Activated B cell treated with CpG ODN at 0.5 μM for 24 hours (primary cell): ENCODE results near the gene RYR2. TPM values are rescaled to one million over a fixed set of nuclear protein-coding genes. Genes with fewer than 3 reads are reported as not detected.

Experiments used
- ATAC-seq: fragments of 200-7000 bp; cut with Tn5 transposase; one replicate; pipeline ENCODE4 v1.10.0; 2021; ENCODE audit warnings: low read depth, mild to moderate bottlenecking, moderate library complexity
- CTCF ChIA-PET: fragments of 350-600 bp; sonication (Branson Sonifier 250); formaldehyde crosslinking; loops from one replicate; lab custom pipeline; 2021; ENCODE audit warnings: antibody characterized with exemption; lab: Charles Lee
- POLR2A ChIA-PET: fragments of 350-600 bp; sonication (Branson Sonifier 250); formaldehyde crosslinking; loops from one replicate; lab custom pipeline; 2021; ENCODE audit warnings: antibody characterized with exemption; lab: Charles Lee
- DNase-seq: peaks from one replicate; pipeline ENCODE4 v3.0.0; 2022
- H3K27ac Mint-ChIP-seq: one replicate; pipeline ENCODE4 v1.8.0; 2020; ENCODE audit warnings: mixed read lengths
- H3K27me3 Mint-ChIP-seq: one replicate; pipeline ENCODE4 v1.8.0; 2021; ENCODE audit warnings: mixed read lengths
- H3K36me3 Mint-ChIP-seq: one replicate; pipeline ENCODE4 v1.8.0; 2021; ENCODE audit warnings: low read depth, mixed read lengths
- H3K4me1 Mint-ChIP-seq: one replicate; pipeline ENCODE4 v1.8.0; 2021; ENCODE audit warnings: mixed read lengths
- H3K4me3 Mint-ChIP-seq: one replicate; pipeline ENCODE4 v1.8.0; 2020; ENCODE audit warnings: mild to moderate bottlenecking, mixed read lengths
- H3K9me3 Mint-ChIP-seq: one replicate; pipeline ENCODE4 v1.8.0; 2020; ENCODE audit warnings: mixed read lengths
- intact Hi-C: fragments of 100-400 bp; cut with micrococcal nuclease; formaldehyde crosslinking; loops from one replicate; pipeline ENCODE4 v1.15.1; 2024
- total RNA-seq: library from RNA; stranded (reverse); gene quantifications from 2 replicates; pipeline ENCODE4 v1.2.3, GENCODE V29; 2022
- TF ChIP-seq, protein P1 (sequence below): fragments of 200-600 bp; IDR thresholded peaks from one replicate; pipeline ENCODE4 v1.8.0; 2022; ENCODE audit warnings: antibody characterized with exemption, mild to moderate bottlenecking

The RYR2 gene
- total RNA-seq, 1 donor from 2014 or later, result not detected

DNA sequence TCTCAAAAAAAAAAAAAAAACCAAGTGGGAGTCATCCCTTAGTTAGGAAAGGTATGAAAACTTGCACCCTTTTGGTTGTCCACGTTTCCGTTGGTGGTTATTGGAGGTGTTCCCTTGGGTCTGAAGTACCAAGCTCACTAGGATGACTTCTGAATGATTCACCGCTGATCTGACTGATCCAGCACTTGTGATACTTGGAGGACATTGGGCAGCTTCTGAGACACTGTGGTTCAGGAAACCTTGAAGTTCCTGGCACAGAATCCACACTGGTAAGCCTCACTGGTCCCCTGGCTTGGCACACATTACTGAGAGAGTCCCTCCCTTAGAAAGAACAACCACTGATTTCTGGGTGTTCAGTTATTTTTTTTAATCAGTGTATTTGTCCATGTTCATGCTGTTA lies 91.9 kb downstream of the RYR2 start:
- Mint-ChIP-seq H3K36me3 (no peaks in the 10 kb centered on the region), H3K27ac (no peak overlapping the region), H3K4me1 (no peaks in the 10 kb centered on the region), H3K9me3 (peaks cover 22% of the 10 kb centered on the region), H3K27me3 (no peaks in the 10 kb centered on the region), H3K4me3 (no peak overlapping the region)
- POLR2A ChIA-PET, result no interaction called here
- TF ChIP-seq, protein P1, sequence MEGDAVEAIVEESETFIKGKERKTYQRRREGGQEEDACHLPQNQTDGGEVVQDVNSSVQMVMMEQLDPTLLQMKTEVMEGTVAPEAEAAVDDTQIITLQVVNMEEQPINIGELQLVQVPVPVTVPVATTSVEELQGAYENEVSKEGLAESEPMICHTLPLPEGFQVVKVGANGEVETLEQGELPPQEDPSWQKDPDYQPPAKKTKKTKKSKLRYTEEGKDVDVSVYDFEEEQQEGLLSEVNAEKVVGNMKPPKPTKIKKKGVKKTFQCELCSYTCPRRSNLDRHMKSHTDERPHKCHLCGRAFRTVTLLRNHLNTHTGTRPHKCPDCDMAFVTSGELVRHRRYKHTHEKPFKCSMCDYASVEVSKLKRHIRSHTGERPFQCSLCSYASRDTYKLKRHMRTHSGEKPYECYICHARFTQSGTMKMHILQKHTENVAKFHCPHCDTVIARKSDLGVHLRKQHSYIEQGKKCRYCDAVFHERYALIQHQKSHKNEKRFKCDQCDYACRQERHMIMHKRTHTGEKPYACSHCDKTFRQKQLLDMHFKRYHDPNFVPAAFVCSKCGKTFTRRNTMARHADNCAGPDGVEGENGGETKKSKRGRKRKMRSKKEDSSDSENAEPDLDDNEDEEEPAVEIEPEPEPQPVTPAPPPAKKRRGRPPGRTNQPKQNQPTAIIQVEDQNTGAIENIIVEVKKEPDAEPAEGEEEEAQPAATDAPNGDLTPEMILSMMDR, result no peak
- DNase-seq (no peak), ATAC-seq (no peak)
- CTCF ChIA-PET, result no interaction called here
- intact Hi-C loops, result no loop called here

DNA sequence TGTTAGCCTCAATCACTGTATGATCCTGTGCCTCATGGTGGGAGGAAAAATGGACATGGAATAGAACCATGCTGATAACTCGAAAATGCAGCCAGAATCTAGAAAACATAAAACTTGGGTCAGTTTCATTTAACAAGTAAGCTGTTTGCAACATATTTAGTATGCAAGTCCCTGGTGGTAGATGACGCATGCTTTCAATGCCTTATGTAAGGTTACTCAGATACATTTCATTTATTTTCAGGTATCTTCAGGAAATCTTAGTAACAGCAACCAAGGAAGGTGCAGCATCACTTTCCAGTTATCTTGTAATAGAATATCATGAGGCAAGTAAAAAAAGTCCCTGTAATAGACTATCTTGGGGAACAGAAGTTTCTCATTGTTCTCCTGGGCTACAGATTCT lies 92.9 kb downstream of the RYR2 start:
- no peaks in the 10 kb centered on the region for H3K4me1 Mint-ChIP-seq
- CTCF ChIA-PET, result no interaction called here
- intact Hi-C loops, result no loop called here
- ATAC-seq (no peak), DNase-seq (no peak)
- no peaks in the 10 kb centered on the region for H3K27me3 Mint-ChIP-seq
- TF ChIP-seq, protein P1, result no peak
- H3K27ac Mint-ChIP-seq, result no peak overlapping the region
- POLR2A ChIA-PET, result no interaction called here
- no peaks in the 10 kb centered on the region for H3K36me3 Mint-ChIP-seq
- no peak overlapping the region for H3K4me3 Mint-ChIP-seq
- peaks cover 19% of the 10 kb centered on the region for H3K9me3 Mint-ChIP-seq

DNA sequence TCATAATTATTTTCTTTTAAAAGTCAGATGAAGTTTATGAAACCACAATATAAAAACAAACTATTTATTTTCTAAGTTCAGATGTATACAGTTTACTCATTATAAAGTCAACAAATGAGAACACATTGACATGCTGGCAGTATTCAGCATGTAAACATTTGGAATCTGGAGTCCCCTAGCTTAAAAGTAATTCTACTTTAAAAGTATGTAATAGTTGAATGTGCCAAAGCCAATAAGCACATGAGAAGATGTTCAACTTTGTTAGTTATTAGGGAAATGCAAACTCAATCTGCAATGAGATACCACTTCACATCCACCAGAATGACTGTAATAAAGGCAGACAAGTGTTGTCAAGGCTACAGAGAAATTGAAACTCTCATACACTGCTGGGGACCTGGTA lies 96.6 kb downstream of the RYR2 start:
- Mint-ChIP-seq H3K4me1 (no peaks in the 10 kb centered on the region), H3K27me3 (no peaks in the 10 kb centered on the region), H3K9me3 (no peaks in the 10 kb centered on the region), H3K36me3 (no peaks in the 10 kb centered on the region), H3K4me3 (no peak overlapping the region), H3K27ac (no peak overlapping the region)
- POLR2A ChIA-PET, result no interaction called here
- DNase-seq (no peak), ATAC-seq (no peak)
- TF ChIP-seq, protein P1, result no peak
- CTCF ChIA-PET, result no interaction called here
- intact Hi-C loops, result no loop called here

DNA sequence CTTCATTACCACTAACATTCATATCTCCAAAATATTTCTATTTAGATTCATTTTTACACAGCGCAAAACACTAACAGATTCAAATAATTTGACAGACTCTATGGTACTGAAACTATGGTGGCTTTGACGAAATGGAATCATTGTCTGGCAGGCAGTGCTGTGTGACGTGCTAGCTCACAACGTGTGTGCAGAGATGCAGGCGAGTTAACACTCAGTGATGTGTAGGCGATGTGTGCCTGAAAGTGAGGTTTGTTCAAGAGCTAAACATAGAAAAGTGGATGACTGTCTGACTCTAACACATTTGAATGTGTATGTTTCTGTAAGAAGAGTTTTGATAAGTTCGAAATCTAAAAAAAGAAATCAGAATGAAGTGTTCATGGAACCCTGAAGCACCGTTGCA lies 97.7 kb downstream of the RYR2 start:
- DNase-seq, result no peak
- H3K4me3 Mint-ChIP-seq, result no peak overlapping the region
- CTCF ChIA-PET, result no interaction called here
- intact Hi-C loops, result no loop called here
- no peak for ATAC-seq
- H3K27ac Mint-ChIP-seq, result no peak overlapping the region
- H3K9me3 Mint-ChIP-seq, result no peaks in the 10 kb centered on the region
- no peaks in the 10 kb centered on the region for H3K4me1 Mint-ChIP-seq
- POLR2A ChIA-PET, result no interaction called here
- H3K36me3 Mint-ChIP-seq, result no peaks in the 10 kb centered on the region
- no peaks in the 10 kb centered on the region for H3K27me3 Mint-ChIP-seq
- TF ChIP-seq, protein P1, result no peak

DNA sequence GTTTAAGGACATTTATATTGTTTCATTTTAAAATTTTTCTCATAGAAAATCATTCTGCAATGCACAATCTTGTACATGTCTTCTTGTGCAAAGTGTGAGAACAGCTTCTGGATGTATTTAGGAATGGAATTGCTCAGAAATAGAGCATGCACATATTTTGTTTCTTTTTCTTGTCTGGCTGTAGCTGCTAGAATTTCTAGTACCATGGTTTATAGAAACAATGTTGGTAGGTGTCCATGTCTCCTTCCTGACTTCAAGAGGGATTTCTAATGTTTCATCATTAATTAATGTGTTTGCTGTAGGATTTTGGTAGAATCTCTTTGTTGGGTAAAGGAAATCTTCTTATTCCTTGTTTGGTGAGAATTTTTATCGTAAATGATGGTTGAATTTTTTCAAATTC lies 99.0 kb downstream of the RYR2 start:
- CTCF ChIA-PET, result no interaction called here

More for the DNA sequence above, 99.0 kb downstream of the RYR2 start:
- H3K4me3 Mint-ChIP-seq, result no peak overlapping the region
- ATAC-seq, result no peak
- no peak for DNase-seq
- no peaks in the 10 kb centered on the region for H3K4me1 Mint-ChIP-seq
- H3K9me3 Mint-ChIP-seq, result no peaks in the 10 kb centered on the region
- H3K27ac Mint-ChIP-seq, result no peak overlapping the region
- H3K27me3 Mint-ChIP-seq, result no peaks in the 10 kb centered on the region
- intact Hi-C loops, result no loop called here
- TF ChIP-seq, protein P1, result no peak
- no peaks in the 10 kb centered on the region for H3K36me3 Mint-ChIP-seq
- POLR2A ChIA-PET, result no interaction called here
